ENCODE data around the gene CES2.
"Not testable (repeated sequence)": the region's sequence is repeated elsewhere in the genome, so short reads cannot be mapped to it uniquely, and the experiment has no call there.

- TF ChIP-seq FOXM1 (IDR thresholded peaks at IDR 0.05; ENCODE audit: low read depth, low read length); BRCA1 (IDR thresholded peaks at IDR 0.05; ENCODE audit: low read depth, low read length); SIX5 (IDR thresholded peaks at IDR 0.05; ENCODE audit: low read depth, low read length, severe bottlenecking); IKZF1 (conservative IDR thresholded peaks at IDR 0.05); EZH2 (IDR thresholded peaks at IDR 0.05; ENCODE audit: borderline replicate concordance, control insufficient read depth, low read depth, low read length); ZNF217 (IDR thresholded peaks at IDR 0.05); TCF7 (IDR thresholded peaks at IDR 0.05; ENCODE audit: borderline replicate concordance); SMAD1 (IDR thresholded peaks at IDR 0.05; ENCODE audit: low read depth, partially characterized antibody); HCFC1 (IDR thresholded peaks at IDR 0.05; ENCODE audit: low read length); ETV6 (conservative IDR thresholded peaks at IDR 0.05 in 1 of 2, IDR thresholded peaks at IDR 0.05 in 1 of 2; ENCODE audit: borderline replicate concordance in 1 of 2, low read depth in 1 of 2); TAF1 (IDR thresholded peaks at IDR 0.05; ENCODE audit: borderline replicate concordance, low read depth, low read length); DPF2 (IDR thresholded peaks at IDR 0.05): not testable (repeated sequence)
- TF ChIP-seq, protein P1, sequence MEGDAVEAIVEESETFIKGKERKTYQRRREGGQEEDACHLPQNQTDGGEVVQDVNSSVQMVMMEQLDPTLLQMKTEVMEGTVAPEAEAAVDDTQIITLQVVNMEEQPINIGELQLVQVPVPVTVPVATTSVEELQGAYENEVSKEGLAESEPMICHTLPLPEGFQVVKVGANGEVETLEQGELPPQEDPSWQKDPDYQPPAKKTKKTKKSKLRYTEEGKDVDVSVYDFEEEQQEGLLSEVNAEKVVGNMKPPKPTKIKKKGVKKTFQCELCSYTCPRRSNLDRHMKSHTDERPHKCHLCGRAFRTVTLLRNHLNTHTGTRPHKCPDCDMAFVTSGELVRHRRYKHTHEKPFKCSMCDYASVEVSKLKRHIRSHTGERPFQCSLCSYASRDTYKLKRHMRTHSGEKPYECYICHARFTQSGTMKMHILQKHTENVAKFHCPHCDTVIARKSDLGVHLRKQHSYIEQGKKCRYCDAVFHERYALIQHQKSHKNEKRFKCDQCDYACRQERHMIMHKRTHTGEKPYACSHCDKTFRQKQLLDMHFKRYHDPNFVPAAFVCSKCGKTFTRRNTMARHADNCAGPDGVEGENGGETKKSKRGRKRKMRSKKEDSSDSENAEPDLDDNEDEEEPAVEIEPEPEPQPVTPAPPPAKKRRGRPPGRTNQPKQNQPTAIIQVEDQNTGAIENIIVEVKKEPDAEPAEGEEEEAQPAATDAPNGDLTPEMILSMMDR (IDR thresholded peaks at IDR 0.05 in 2 of 3, conservative IDR thresholded peaks at IDR 0.05 in 1 of 3; ENCODE audit: control insufficient read depth in 2 of 3, extremely low read depth in 1 of 3, insufficient read depth in 1 of 3, low read depth in 3 of 3, low read length in 3 of 3) = not testable (repeated sequence)
- TF ChIP-seq, protein P2, sequence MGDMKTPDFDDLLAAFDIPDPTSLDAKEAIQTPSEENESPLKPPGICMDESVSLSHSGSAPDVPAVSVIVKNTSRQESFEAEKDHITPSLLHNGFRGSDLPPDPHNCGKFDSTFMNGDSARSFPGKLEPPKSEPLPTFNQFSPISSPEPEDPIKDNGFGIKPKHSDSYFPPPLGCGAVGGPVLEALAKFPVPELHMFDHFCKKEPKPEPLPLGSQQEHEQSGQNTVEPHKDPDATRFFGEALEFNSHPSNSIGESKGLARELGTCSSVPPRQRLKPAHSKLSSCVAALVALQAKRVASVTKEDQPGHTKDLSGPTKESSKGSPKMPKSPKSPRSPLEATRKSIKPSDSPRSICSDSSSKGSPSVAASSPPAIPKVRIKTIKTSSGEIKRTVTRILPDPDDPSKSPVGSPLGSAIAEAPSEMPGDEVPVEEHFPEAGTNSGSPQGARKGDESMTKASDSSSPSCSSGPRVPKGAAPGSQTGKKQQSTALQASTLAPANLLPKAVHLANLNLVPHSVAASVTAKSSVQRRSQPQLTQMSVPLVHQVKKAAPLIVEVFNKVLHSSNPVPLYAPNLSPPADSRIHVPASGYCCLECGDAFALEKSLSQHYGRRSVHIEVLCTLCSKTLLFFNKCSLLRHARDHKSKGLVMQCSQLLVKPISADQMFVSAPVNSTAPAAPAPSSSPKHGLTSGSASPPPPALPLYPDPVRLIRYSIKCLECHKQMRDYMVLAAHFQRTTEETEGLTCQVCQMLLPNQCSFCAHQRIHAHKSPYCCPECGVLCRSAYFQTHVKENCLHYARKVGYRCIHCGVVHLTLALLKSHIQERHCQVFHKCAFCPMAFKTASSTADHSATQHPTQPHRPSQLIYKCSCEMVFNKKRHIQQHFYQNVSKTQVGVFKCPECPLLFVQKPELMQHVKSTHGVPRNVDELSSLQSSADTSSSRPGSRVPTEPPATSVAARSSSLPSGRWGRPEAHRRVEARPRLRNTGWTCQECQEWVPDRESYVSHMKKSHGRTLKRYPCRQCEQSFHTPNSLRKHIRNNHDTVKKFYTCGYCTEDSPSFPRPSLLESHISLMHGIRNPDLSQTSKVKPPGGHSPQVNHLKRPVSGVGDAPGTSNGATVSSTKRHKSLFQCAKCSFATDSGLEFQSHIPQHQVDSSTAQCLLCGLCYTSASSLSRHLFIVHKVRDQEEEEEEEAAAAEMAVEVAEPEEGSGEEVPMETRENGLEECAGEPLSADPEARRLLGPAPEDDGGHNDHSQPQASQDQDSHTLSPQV (IDR thresholded peaks at IDR 0.05) = not testable (repeated sequence)
Observed at GRCh38 chr16:66944971-66945370, 9.7 kb downstream of the CES2 start.
